Stimulated activated CD8-positive, alpha-beta memory T cell treated with anti-CD3 and anti-CD28 coated beads, Interleukin-7, amount 100 ng/mL, for 1 hour (primary cell): ENCODE results near the gene DNAH7.

Experiments
- DNase-seq, 2 donors: peaks; one replicate each; pipeline ENCODE4 v3.0.0-alpha.2; 2020; ENCODE audit warnings: low read depth in 2 of 2

DNAH7 gene

GRCh38 chr2:196077821-196078220 is 9.2 kb upstream of the DNAH7 start:
- no peak for DNase-seq

GRCh38 chr2:196076778-196077568 is 8.3 kb upstream of the DNAH7 start:
- DNase-seq: no peak

- no peak for DNase-seq
Observed at GRCh38 chr2:196075196-196075595, 6.6 kb upstream of the DNAH7 start.

GRCh38 chr2:196074631-196075030 is 6.0 kb upstream of the DNAH7 start:
- DNase-seq: no peak

- no peak for DNase-seq
Observed at GRCh38 chr2:196073521-196073920, 4.9 kb upstream of the DNAH7 start.

- no peak for DNase-seq
Observed at GRCh38 chr2:196067088-196067382, 1.6 kb downstream of the DNAH7 start.

GRCh38 chr2:196066291-196067087 is 2.1 kb downstream of the DNAH7 start:
- DNase-seq: no peak

- no peak for DNase-seq
Observed at GRCh38 chr2:196063773-196064172, 4.9 kb downstream of the DNAH7 start.

GRCh38 chr2:196059491-196059960 is 9.1 kb downstream of the DNAH7 start:
- DNase-seq: no peak

- no peak for DNase-seq
Observed at GRCh38 chr2:196054631-196055030, 14.0 kb downstream of the DNAH7 start.

- no peak for DNase-seq
Observed at GRCh38 chr2:196046123-196046917, 22.3 kb downstream of the DNAH7 start.

- no peak for DNase-seq
Observed at GRCh38 chr2:196041786-196042185, 26.9 kb downstream of the DNAH7 start.

- no peak for DNase-seq
Observed at GRCh38 chr2:196040218-196040617, 28.4 kb downstream of the DNAH7 start.

- DNase-seq: no peak
Observed at GRCh38 chr2:196036442-196036841, 32.2 kb downstream of the DNAH7 start.

GRCh38 chr2:196018037-196018436 is 50.6 kb downstream of the DNAH7 start:
- no peak for DNase-seq

GRCh38 chr2:196012314-196012713 is 56.3 kb downstream of the DNAH7 start:
- DNase-seq: no peak

GRCh38 chr2:196000551-196000950 is 68.1 kb downstream of the DNAH7 start:
- no peak for DNase-seq

- no peak for DNase-seq
Observed at GRCh38 chr2:195998070-195998469, 70.6 kb downstream of the DNAH7 start.

GRCh38 chr2:195995499-195995898 is 73.1 kb downstream of the DNAH7 start:
- DNase-seq: no peak

GRCh38 chr2:195993623-195994022 is 75.0 kb downstream of the DNAH7 start:
- no peak for DNase-seq

GRCh38 chr2:195985741-195986140 is 82.9 kb downstream of the DNAH7 start:
- no peak for DNase-seq
